Measurements from ENCODE around the gene FAN1. TPM values are rescaled to one million over a fixed set of nuclear protein-coding genes. Genes with fewer than 3 reads are reported as not detected.
A peak's percentile ranks its signal among the peaks of the same experiment; 100 is the strongest.

FAN1 gene
- total and polyA plus RNA-seq, 4 donors, result 4.3 to 15.9 (median 9.5) TPM

DNA sequence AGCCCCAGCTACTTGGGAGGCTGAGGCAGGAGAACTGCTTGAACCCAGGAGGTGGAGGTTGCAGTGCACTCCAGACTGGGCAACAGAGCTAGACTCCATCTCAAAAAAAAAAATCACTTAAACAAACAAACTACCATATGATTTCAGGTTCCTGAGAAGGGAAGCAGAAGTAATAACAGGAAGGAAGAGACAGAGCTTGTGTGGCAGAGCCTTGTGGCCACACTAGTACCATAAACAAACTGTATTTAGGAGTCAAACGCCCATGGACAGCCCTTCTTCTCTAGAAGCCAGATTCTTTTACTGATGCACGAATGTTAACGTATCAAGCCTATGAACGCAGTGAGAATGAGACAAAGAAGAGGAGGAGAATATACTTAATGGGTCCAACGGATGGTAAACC, 75.7 kb downstream of the FAN1 start:
- WGBS, 2 donors, result 94 to 97% methylated on average over 5 of the region's 5 CpGs

GRCh38 chr15:30984118-30984517, 80.4 kb downstream of the FAN1 start:
- WGBS, 2 donors, result 60 to 72% methylated on average over 3 of the region's 3 CpGs
- Histone ChIP-seq H3K27ac (ENCODE audit: low read depth in 1 of 2, low read length in 2 of 2) (no peak overlapping the region), H3K9me3 (ENCODE audit: control insufficient read depth, low read length) (no peaks in the 10 kb centered on the region), H3K4me3 (ENCODE audit: low read length in 2 of 2) (no peak overlapping the region), H3K4me1 (ENCODE audit: control insufficient read depth in 1 of 2, insufficient read depth in 2 of 2, low read length in 2 of 2) (peaks cover 0 to 2% of the 10 kb centered on the region in 2 donors), H3K36me3 (ENCODE audit: control insufficient read depth in 1 of 2, insufficient read depth in 2 of 2, low read length in 1 of 2) (no peaks in the 10 kb centered on the region), H3K27me3 (ENCODE audit: control insufficient read depth in 1 of 2, insufficient read depth in 2 of 2, low read length in 1 of 2) (no peaks in the 10 kb centered on the region)
- DNase-seq, result no peak
- intact Hi-C loops (cut with DNase I), result no loop called here
- ATAC-seq (ENCODE audit: low FRiP score), result no peak

More for the DNA sequence above, 75.7 kb downstream of the FAN1 start:
- ATAC-seq (ENCODE audit: low FRiP score), result no peak
- intact Hi-C loops (cut with DNase I), result no loop called here
- DNase-seq, result no peak
- Histone ChIP-seq H3K36me3 (ENCODE audit: control insufficient read depth in 1 of 2, insufficient read depth in 2 of 2, low read length in 1 of 2) (no peaks in the 10 kb centered on the region), H3K9me3 (ENCODE audit: control insufficient read depth, low read length) (no peaks in the 10 kb centered on the region), H3K4me3 (ENCODE audit: low read length in 2 of 2) (no peak overlapping the region), H3K4me1 (ENCODE audit: control insufficient read depth in 1 of 2, insufficient read depth in 2 of 2, low read length in 2 of 2) (no peaks in the 10 kb centered on the region), H3K27me3 (ENCODE audit: control insufficient read depth in 1 of 2, insufficient read depth in 2 of 2, low read length in 1 of 2) (no peaks in the 10 kb centered on the region), H3K27ac (ENCODE audit: low read depth in 1 of 2, low read length in 2 of 2) (no peak overlapping the region)

GRCh38 chr15:30984542-30984941, 80.8 kb downstream of the FAN1 start:
- intact Hi-C loops (cut with DNase I), result no loop called here
- no peaks in the 10 kb centered on the region for H3K27me3 ChIP-seq (ENCODE audit: control insufficient read depth in 1 of 2, insufficient read depth in 2 of 2, low read length in 1 of 2)
- H3K4me3 ChIP-seq (ENCODE audit: low read length in 2 of 2), result no peak overlapping the region
- H3K27ac ChIP-seq (ENCODE audit: low read depth in 1 of 2, low read length in 2 of 2), result peak overlapping the region in 1 of 2 donors; percentile 36
- no peak for ATAC-seq (ENCODE audit: low FRiP score)
- no peak for DNase-seq
- no peaks in the 10 kb centered on the region for H3K9me3 ChIP-seq (ENCODE audit: control insufficient read depth, low read length)
- peaks cover 0 to 2% of the 10 kb centered on the region in 2 donors for H3K4me1 ChIP-seq (ENCODE audit: control insufficient read depth in 1 of 2, insufficient read depth in 2 of 2, low read length in 2 of 2)
- WGBS, 2 donors, result 51 to 54% methylated on average over 6 of the region's 6 CpGs
- no peaks in the 10 kb centered on the region for H3K36me3 ChIP-seq (ENCODE audit: control insufficient read depth in 1 of 2, insufficient read depth in 2 of 2, low read length in 1 of 2)

DNA sequence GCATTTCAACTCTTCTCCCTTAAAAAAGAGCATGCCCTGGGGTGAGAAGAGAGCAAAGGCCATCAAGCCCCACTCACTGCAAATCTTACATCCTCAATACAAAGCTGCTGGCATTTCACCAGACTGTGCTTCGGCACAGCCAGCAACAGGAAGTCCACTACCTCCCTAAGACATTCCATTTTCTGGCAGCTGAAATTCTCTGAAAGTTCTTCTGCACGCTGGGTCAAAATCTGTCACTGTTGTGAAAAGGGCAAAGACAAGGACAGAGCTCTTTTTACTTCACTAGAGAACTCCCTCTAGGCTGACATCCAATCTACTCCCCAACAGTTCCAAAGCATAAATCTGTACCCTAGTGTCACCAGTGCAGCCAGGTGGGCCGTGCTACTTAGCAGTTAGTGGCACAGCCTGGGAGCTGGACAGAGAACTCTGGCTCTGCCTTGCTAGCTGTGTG, 81.4 kb downstream of the FAN1 start:
- WGBS, 2 donors, result 6 to 9% methylated on average over 3 of the region's 3 CpGs
- Histone ChIP-seq H3K27me3 (ENCODE audit: control insufficient read depth in 1 of 2, insufficient read depth in 2 of 2, low read length in 1 of 2) (no peaks in the 10 kb centered on the region), H3K4me1 (ENCODE audit: control insufficient read depth in 1 of 2, insufficient read depth in 2 of 2, low read length in 2 of 2) (peaks cover 0 to 2% of the 10 kb centered on the region in 2 donors), H3K9me3 (ENCODE audit: control insufficient read depth, low read length) (no peaks in the 10 kb centered on the region), H3K4me3 (ENCODE audit: low read length in 2 of 2) (no peak overlapping the region), H3K27ac (ENCODE audit: low read depth in 1 of 2, low read length in 2 of 2) (peak overlapping the region in 1 of 2 donors; percentile 21), H3K36me3 (ENCODE audit: control insufficient read depth in 1 of 2, insufficient read depth in 2 of 2, low read length in 1 of 2) (no peaks in the 10 kb centered on the region)
- intact Hi-C loops (cut with DNase I), result no loop called here
- no peak for ATAC-seq (ENCODE audit: low FRiP score)
- DNase-seq, result peak in 1 of 2 donors; percentile 53

DNA sequence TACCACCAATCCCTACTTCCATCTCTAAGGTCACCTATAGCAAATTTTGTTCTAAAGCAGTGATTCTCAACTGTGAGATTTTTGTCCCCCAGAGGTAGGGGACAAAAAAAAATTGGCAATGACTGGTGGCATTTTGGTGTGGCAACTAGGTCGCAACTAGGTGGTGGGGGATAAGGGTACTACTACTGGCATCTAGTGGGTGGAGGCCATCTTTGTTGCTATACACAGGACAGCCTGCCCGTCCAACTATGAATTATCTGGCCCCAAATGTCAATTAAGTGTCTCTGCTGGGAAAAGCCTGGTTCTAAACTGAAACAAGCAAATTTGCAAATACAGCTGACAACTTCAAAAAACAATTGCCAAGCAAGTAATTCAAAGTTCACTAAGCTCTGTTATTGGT, 86.3 kb downstream of the FAN1 start:
- WGBS, 2 donors, result 52 to 60% methylated on average over 2 of the region's 2 CpGs
- no peaks in the 10 kb centered on the region for H3K36me3 ChIP-seq (ENCODE audit: control insufficient read depth in 1 of 2, insufficient read depth in 2 of 2, low read length in 1 of 2)
- DNase-seq, result no peak
- ATAC-seq (ENCODE audit: low FRiP score), result no peak
- peak overlapping the region in 1 of 2 donors; percentile 86 for H3K4me3 ChIP-seq (ENCODE audit: low read length in 2 of 2)
- H3K27ac ChIP-seq (ENCODE audit: low read depth in 1 of 2, low read length in 2 of 2), result no peak overlapping the region
- intact Hi-C loops (cut with DNase I), result loop anchor here in 1 of 2 donors (5.0 to 10.0 kb wide), 3 partner anchors 88 to 495 kb away; partner anchors contain the start of genes FAN1 and KLF13
- no peaks in the 10 kb centered on the region for H3K27me3 ChIP-seq (ENCODE audit: control insufficient read depth in 1 of 2, insufficient read depth in 2 of 2, low read length in 1 of 2)
- H3K4me1 ChIP-seq (ENCODE audit: control insufficient read depth in 1 of 2, insufficient read depth in 2 of 2, low read length in 2 of 2), result peaks cover 0 to 2% of the 10 kb centered on the region in 2 donors
- no peaks in the 10 kb centered on the region for H3K9me3 ChIP-seq (ENCODE audit: control insufficient read depth, low read length)

- Histone ChIP-seq H3K27me3 (ENCODE audit: control insufficient read depth in 1 of 2, insufficient read depth in 2 of 2, low read length in 1 of 2) (no peaks in the 10 kb centered on the region), H3K4me1 (ENCODE audit: control insufficient read depth in 1 of 2, insufficient read depth in 2 of 2, low read length in 2 of 2) (no peaks in the 10 kb centered on the region), H3K36me3 (ENCODE audit: control insufficient read depth in 1 of 2, insufficient read depth in 2 of 2, low read length in 1 of 2) (no peaks in the 10 kb centered on the region), H3K4me3 (ENCODE audit: low read length in 2 of 2) (peak overlapping the region; percentile 86 to 90), H3K27ac (ENCODE audit: low read depth in 1 of 2, low read length in 2 of 2) (peak overlapping the region; percentile 6 to 80), H3K9me3 (ENCODE audit: control insufficient read depth, low read length) (no peaks in the 10 kb centered on the region)
- WGBS, 2 donors, result 4 to 5% methylated on average over 24 of the region's 24 CpGs
- ATAC-seq (ENCODE audit: low FRiP score) (no peak), DNase-seq (peak in 1 of 2 donors; percentile 47)
- intact Hi-C loops (cut with DNase I), result loop anchor here in 1 of 2 donors (5.0 to 10.0 kb wide), 3 partner anchors 88 to 494 kb away; partner anchors contain the start of genes FAN1 and KLF13
Measured at GRCh38 chr15:30990446-30991254, 86.9 kb downstream of the FAN1 start.

DNA sequence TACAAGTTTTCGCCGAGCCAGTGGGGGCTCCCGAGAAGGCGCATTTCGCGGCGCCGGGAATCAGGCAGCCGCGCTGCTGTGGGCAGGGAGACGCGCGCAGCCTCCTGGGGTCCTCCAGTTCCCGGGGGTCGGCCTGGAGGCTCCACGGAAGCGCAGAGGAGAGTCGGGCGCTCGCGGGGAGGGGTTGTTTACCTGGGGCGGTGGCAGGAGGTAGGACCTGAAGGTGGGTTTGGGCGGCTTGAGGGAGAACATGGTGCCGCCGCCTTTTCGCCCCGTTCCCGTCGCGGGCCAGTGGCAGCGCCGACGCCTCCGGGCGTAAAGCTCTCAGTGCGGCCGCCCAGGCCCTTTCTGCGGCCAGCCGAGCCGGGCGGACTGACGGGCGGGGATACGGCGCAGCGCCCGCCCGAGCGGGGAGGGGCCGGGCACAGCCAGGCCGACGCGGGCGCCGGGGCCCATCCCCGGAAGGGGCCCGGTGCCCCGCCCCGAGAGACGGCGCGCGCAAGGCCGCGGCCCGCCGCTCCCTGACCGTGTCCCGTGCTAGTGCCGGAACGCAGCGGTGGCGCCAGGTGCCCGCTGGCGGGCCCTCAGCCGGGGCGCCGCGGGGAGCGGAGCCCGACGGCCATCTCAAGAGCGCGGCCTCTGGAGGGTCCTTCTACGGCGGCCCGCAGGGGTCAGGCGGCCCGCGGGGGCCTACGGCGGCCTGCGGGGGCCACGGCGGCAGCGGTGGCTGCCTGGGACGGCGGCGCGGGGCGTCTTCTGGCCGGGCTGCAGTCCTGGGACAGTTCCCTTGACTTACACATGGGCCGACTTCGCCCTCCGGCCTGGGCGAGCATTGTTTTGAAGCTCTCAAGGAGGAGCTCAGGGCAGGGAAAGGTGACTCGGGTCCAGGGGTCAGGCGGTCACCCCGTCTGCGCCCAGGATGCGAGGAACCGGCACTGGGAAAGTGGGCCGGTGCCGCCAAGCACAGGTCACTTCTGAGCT, 87.8 kb downstream of the FAN1 start, which contains the start of gene MTMR10:
Gene MTMR10, minus strand, starts transcription at position 374 of the 981 bp plus-strand sequence. Its CDS starts 122 bp downstream, at position 252.
- intact Hi-C loops (cut with DNase I), result loop anchor here in 1 of 2 donors (5.0 to 10.0 kb wide), 3 partner anchors 89 to 493 kb away; partner anchors contain the start of genes FAN1 and KLF13

DNA sequence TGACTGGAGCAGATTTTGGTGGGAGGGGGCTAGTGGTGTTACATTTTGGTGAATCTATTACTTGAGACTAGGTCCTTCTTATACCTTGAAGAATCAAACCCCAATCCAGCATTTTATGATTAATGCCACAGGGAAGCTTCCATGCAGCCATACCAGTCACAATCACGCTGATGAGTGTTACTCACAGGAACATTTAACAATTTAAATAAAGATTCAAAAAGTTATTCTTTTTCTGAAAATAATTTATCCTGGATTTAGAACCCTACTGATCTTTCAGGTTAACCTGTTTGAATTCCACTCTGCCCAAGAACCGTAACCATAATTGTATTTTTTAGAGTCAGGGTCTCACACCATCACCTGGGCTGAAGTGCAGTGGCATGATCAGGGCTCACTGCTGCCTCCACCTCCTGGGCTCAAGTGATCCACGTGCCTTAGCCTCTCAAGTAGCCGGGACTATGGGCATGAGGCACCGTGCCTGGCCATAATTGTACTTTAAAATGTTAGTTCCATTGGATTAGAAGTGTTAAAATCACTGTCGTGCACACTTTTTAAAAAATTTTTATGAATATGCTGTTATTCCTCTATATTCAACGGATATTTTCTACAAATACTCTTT, 88.6 kb downstream of the FAN1 start:
- H3K27ac ChIP-seq (ENCODE audit: low read depth in 1 of 2, low read length in 2 of 2), result peak overlapping the region in 1 of 2 donors; percentile 86
- peak overlapping the region; percentile 86 to 90 for H3K4me3 ChIP-seq (ENCODE audit: low read length in 2 of 2)
- DNase-seq, result no peak
- no peaks in the 10 kb centered on the region for H3K36me3 ChIP-seq (ENCODE audit: control insufficient read depth in 1 of 2, insufficient read depth in 2 of 2, low read length in 1 of 2)
- no peak for ATAC-seq (ENCODE audit: low FRiP score)
- intact Hi-C loops (cut with DNase I), result loop anchor here in 1 of 2 donors (5.0 to 10.0 kb wide), 3 partner anchors 90 to 492 kb away; partner anchors contain the start of genes FAN1 and KLF13
- 70 to 76% methylated on average over 7 of the region's 7 CpGs for WGBS, 2 donors
- H3K4me1 ChIP-seq (ENCODE audit: control insufficient read depth in 1 of 2, insufficient read depth in 2 of 2, low read length in 2 of 2), result no peaks in the 10 kb centered on the region
- no peaks in the 10 kb centered on the region for H3K27me3 ChIP-seq (ENCODE audit: control insufficient read depth in 1 of 2, insufficient read depth in 2 of 2, low read length in 1 of 2)
- H3K9me3 ChIP-seq (ENCODE audit: control insufficient read depth, low read length), result no peaks in the 10 kb centered on the region

More for the DNA sequence above, 87.8 kb downstream of the FAN1 start, which contains the start of gene MTMR10:
- H3K27ac ChIP-seq (ENCODE audit: low read depth in 1 of 2, low read length in 2 of 2), result peak within 1 kb of the TSS; percentile 45 to 86
- no peaks in the 10 kb centered on the region for H3K4me1 ChIP-seq (ENCODE audit: control insufficient read depth in 1 of 2, insufficient read depth in 2 of 2, low read length in 2 of 2)
- H3K4me3 ChIP-seq (ENCODE audit: low read length in 2 of 2), result peak within 1 kb of the TSS; percentile 86 to 90
- WGBS, 2 donors, result 1% methylated on average over 80 to 114 of the region's 114 CpGs
- H3K9me3 ChIP-seq (ENCODE audit: control insufficient read depth, low read length), result no peaks in the 10 kb centered on the region
- DNase-seq, result peak; percentile 83
- H3K36me3 ChIP-seq (ENCODE audit: control insufficient read depth in 1 of 2, insufficient read depth in 2 of 2, low read length in 1 of 2), result no peaks in the 10 kb centered on the region
- no peaks in the 10 kb centered on the region for H3K27me3 ChIP-seq (ENCODE audit: control insufficient read depth in 1 of 2, insufficient read depth in 2 of 2, low read length in 1 of 2)
- ATAC-seq (ENCODE audit: low FRiP score), result peak; percentile 97

All from aorta (tissue), 5 donors.